Kidney (tissue), 14 donors: Measurements from ENCODE around the gene CALN1. TPM values are rescaled to one million over a fixed set of nuclear protein-coding genes. Genes with fewer than 3 reads are reported as not detected.

Source experiments
- DNase-seq, 5 donors: peaks; one replicate each; pipeline ENCODE4 v3.0.0-alpha.2; 2013 to 2020
- FAIRE-seq: peaks from 2 replicates; lab custom pipeline; 2012; peaks lifted over from hg19 to GRCh38; lab: Jason Lieb, UNC
- H3K27ac ChIP-seq, 2 donors: one replicate each; pipeline ENCODE4 v1.7.0; 2013; ENCODE audit warnings: low read depth in 2 of 2, low read length in 2 of 2, inconsistent platforms in 1 of 2
- H3K27me3 ChIP-seq: one replicate; pipeline ENCODE4 v1.7.1; 2013; ENCODE audit warnings: low read length, inconsistent platforms; ENCODE audit not compliant: control insufficient read depth, insufficient read depth
- H3K36me3 ChIP-seq, 3 donors: one replicate each; pipeline versions ENCODE4 v1.7.0 to v1.7.1; 2013; ENCODE audit warnings: low read length in 3 of 3, control low read depth in 1 of 3, inconsistent platforms in 1 of 3; ENCODE audit not compliant: insufficient read depth in 3 of 3, control insufficient read depth in 2 of 3
- H3K4me1 ChIP-seq, 3 donors: one replicate each; pipeline versions ENCODE4 v1.7.0 to v1.7.1; 2013; ENCODE audit warnings: low read length in 3 of 3, inconsistent platforms in 1 of 3, low read depth in 1 of 3; ENCODE audit not compliant: control insufficient read depth in 2 of 3, insufficient read depth in 2 of 3
- H3K4me3 ChIP-seq, 3 donors: one replicate each; pipeline versions ENCODE4 v1.7.0 to v1.8.1; 2013; ENCODE audit warnings: low read length in 3 of 3, control low read depth in 1 of 3, inconsistent platforms in 1 of 3
- H3K9ac ChIP-seq, 3 donors: one replicate each; pipeline versions ENCODE4 v1.7.0 to v1.7.1; 2013; ENCODE audit warnings: low read length in 3 of 3, control low read depth in 1 of 3, inconsistent platforms in 1 of 3
- H3K9me3 ChIP-seq, 3 donors: one replicate each; pipeline versions ENCODE4 v1.7.0 to v1.7.1; 2013; ENCODE audit warnings: low read length in 3 of 3, control low read depth in 1 of 3, inconsistent platforms in 1 of 3; ENCODE audit not compliant: control insufficient read depth in 2 of 3, insufficient read depth in 1 of 3
- intact Hi-C: fragments of 100-400 bp; cut with DNase I; formaldehyde crosslinking; loops from one replicate; pipeline ENCODE4 v1.11.1; 2022
- polyA plus RNA-seq: library from polyadenylated mRNA; stranded (reverse); fragments of 350-450 nt; fragmentation: Illumina TruSeq; extraction: RNeasy Lipid Tissue Mini Kit (QIAGEN cat#74804); gene quantifications from one replicate; pipeline ENCODE4 v1.2.3, GENCODE V29; 2014; ENCODE audit warnings: low read depth, low replicate concordance; ENCODE audit not compliant: insufficient read depth
- total RNA-seq: library from RNA; stranded (reverse); fragmentation: NEBNext Ultra II Directional; extraction: Animal tissue kit (Norgen Biotek cat#: 25700); gene quantifications from one replicate; pipeline ENCODE4 v1.2.1, GENCODE V29; 2021
- TF ChIP-seq, protein P1 (sequence below): IDR thresholded peaks from 3 replicates; pipeline ENCODE4 v1.5.1; 2012; ENCODE audit warnings: mild to moderate bottlenecking, moderate library complexity, borderline replicate concordance; ENCODE audit not compliant: insufficient read depth; ENCODE audit errors: extremely low read depth
- donor health status: control.
- donor health status: control.
- donor health status: control.
- donor health status: control.
- donor health status: control.
- donor health status: DM: yes; HTN: yes; CAD: no.
- donor health status: Normal renal cell carcinoma (clear cell type).

Gene CALN1
- total and polyA plus RNA-seq, 2 donors from 2014 or later: not detected

DNA sequence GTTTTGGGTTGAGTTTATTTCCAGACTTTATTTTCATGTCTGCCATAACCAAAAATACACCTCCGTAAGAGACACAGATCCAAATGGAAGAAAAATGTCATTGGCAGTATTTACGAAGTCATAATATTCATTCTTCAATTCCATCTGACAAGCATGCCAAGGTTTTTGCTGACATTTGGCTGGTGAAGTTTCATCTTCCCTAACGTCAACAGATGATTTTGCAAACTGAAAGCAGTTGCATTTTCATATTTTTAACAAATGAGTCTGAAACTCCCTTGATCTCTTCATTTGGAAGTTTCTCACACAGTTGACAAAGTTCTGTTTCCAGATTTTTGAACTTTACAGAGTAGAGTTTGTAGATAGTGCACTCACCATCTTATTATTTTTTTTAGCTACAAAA is 114.5 kb downstream of the CALN1 start:
- no peaks in the 10 kb centered on the region for H3K36me3 ChIP-seq
- no peak overlapping the region for H3K9ac ChIP-seq
- FAIRE-seq (no peak), DNase-seq (no peak)
- no peaks in the 10 kb centered on the region for H3K27me3 ChIP-seq
- no peaks in the 10 kb centered on the region for H3K4me1 ChIP-seq
- no peaks in the 10 kb centered on the region for H3K9me3 ChIP-seq
- no peak overlapping the region for H3K27ac ChIP-seq
- TF ChIP-seq, protein P1, sequence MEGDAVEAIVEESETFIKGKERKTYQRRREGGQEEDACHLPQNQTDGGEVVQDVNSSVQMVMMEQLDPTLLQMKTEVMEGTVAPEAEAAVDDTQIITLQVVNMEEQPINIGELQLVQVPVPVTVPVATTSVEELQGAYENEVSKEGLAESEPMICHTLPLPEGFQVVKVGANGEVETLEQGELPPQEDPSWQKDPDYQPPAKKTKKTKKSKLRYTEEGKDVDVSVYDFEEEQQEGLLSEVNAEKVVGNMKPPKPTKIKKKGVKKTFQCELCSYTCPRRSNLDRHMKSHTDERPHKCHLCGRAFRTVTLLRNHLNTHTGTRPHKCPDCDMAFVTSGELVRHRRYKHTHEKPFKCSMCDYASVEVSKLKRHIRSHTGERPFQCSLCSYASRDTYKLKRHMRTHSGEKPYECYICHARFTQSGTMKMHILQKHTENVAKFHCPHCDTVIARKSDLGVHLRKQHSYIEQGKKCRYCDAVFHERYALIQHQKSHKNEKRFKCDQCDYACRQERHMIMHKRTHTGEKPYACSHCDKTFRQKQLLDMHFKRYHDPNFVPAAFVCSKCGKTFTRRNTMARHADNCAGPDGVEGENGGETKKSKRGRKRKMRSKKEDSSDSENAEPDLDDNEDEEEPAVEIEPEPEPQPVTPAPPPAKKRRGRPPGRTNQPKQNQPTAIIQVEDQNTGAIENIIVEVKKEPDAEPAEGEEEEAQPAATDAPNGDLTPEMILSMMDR: no peak
- H3K4me3 ChIP-seq: no peak overlapping the region
- intact Hi-C loops: no loop called here

DNA sequence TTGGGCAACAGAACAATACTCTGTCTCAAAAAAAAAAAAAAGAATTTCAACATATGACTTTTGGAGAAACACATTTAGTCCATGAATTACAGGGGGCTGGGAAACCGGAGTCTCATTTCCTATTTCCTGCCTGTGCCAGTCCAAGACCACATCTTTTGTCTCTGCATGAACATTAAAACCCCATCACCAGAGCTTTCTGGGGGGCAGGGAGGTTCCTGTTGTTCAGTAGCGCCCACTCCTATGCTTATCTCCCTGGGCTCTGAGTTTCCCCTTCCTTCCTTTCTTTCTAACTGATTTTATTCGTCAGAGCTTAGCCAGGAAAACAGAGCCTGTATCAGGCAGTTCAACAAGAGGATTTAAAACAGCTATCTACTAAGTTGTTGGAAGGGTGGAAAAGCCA is 119.3 kb downstream of the CALN1 start:
- no peaks in the 10 kb centered on the region for H3K4me1 ChIP-seq
- FAIRE-seq (no peak), DNase-seq (no peak)
- no peaks in the 10 kb centered on the region for H3K27me3 ChIP-seq
- H3K27ac ChIP-seq: no peak overlapping the region
- no peak overlapping the region for H3K4me3 ChIP-seq
- no peak overlapping the region for H3K9ac ChIP-seq
- intact Hi-C loops: no loop called here
- TF ChIP-seq, protein P1: no peak
- peaks cover 0 to 7% (median 3%) of the 10 kb centered on the region in 3 donors for H3K9me3 ChIP-seq
- H3K36me3 ChIP-seq: no peaks in the 10 kb centered on the region

DNA sequence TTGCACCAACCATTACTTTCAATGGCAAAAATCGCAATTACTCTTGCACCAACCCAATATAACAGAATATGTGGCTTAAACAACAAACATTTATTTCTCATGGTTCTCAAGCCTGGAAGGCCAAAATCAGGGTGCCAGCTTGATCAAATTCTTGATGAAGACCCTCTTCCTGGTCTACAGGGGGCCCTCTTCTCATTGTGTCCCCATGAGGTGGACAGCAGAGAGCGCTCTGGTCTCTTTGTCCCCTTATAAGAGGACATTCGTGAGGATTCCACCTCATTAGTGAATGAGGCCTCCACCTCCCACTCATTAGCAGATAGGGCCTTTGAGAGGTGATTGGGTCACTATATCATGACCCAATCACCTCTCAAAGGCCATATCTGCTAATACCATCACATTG is 120.0 kb downstream of the CALN1 start:
- no peak for DNase-seq
- Histone ChIP-seq H3K9me3 (peaks cover 0 to 7% (median 3%) of the 10 kb centered on the region in 3 donors), H3K27ac (no peak overlapping the region), H3K9ac (no peak overlapping the region), H3K4me3 (no peak overlapping the region), H3K4me1 (no peaks in the 10 kb centered on the region), H3K27me3 (no peaks in the 10 kb centered on the region), H3K36me3 (no peaks in the 10 kb centered on the region)
- TF ChIP-seq, protein P1: no peak
- FAIRE-seq: no peak
- intact Hi-C loops: no loop called here

DNA sequence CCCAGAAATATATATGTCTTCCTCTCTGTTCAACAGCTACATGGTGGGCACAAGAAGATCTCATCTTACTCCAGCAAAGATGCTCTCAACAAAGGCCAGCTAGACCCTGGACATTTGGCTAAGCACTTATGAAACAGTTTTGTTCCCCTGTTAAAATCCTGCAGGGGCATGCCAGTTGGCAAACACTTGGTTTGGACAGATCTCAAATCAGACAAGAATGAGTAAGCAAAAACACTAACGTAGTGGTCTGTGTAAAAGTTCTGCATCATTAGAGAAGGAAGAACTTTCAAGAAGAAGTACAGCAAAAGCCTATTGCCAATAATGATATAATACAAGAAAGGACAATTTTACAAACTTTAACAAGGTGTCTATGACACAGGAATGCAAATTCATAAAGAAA is 125.6 kb downstream of the CALN1 start:
- Histone ChIP-seq H3K27ac (no peak overlapping the region), H3K9ac (no peak overlapping the region), H3K9me3 (peaks cover 0 to 6% (median 3%) of the 10 kb centered on the region in 3 donors), H3K4me3 (no peak overlapping the region), H3K4me1 (no peaks in the 10 kb centered on the region), H3K36me3 (no peaks in the 10 kb centered on the region), H3K27me3 (no peaks in the 10 kb centered on the region)
- intact Hi-C loops: no loop called here
- TF ChIP-seq, protein P1: no peak
- no peak for DNase-seq
- no peak for FAIRE-seq
